ENCODE data around the gene IFNA6.

The IFNA6 gene

GRCh38 chr9:21331676-21332402 lies 18.8 kb downstream of the IFNA6 start:
- no peak for FAIRE-seq

GRCh38 chr9:21326526-21327139 lies 24.1 kb downstream of the IFNA6 start:
- DNase-seq (ENCODE audit: low spot score) (peak; percentile 6), FAIRE-seq (no peak)

More at GRCh38 chr9:21331676-21332402, 18.8 kb downstream of the IFNA6 start:
- no peak for DNase-seq (ENCODE audit: low spot score)

- FAIRE-seq (no peak), DNase-seq (ENCODE audit: low spot score) (no peak)
These were observed 26.6 kb downstream of the IFNA6 start for GRCh38 chr9:21324047-21324446.

- no peak for DNase-seq (ENCODE audit: low spot score)
- no peak for FAIRE-seq
These were observed 27.7 kb downstream of the IFNA6 start for GRCh38 chr9:21322911-21323461.

GRCh38 chr9:21320465-21320864 lies 30.2 kb downstream of the IFNA6 start:
- no peak for DNase-seq (ENCODE audit: low spot score)
- FAIRE-seq: no peak

- DNase-seq (ENCODE audit: low spot score) (no peak), FAIRE-seq (no peak)
These were observed 32.4 kb downstream of the IFNA6 start for GRCh38 chr9:21317956-21318923.

GRCh38 chr9:21316860-21317259 lies 33.8 kb downstream of the IFNA6 start:
- DNase-seq (ENCODE audit: low spot score) (no peak), FAIRE-seq (no peak)

GRCh38 chr9:21316032-21316842 lies 34.5 kb downstream of the IFNA6 start:
- no peak for DNase-seq (ENCODE audit: low spot score)
- FAIRE-seq: no peak

GRCh38 chr9:21314152-21314551 lies 36.5 kb downstream of the IFNA6 start:
- DNase-seq (ENCODE audit: low spot score) (no peak), FAIRE-seq (no peak)

GRCh38 chr9:21311889-21312288 lies 38.8 kb downstream of the IFNA6 start:
- FAIRE-seq: no peak
- DNase-seq (ENCODE audit: low spot score): no peak

- DNase-seq (ENCODE audit: low spot score): no peak
- no peak for FAIRE-seq
These were observed 45.5 kb downstream of the IFNA6 start, which contains the start of gene IFNA5 for GRCh38 chr9:21305213-21305612. Gene IFNA5, minus strand, starts transcription at chr9:21305313. Its CDS starts 57 bp downstream, at chr9:21305256.

Data from urothelium cell line (cell line).